ENCODE results near the gene KCNQ4.

The KCNQ4 gene

DNA sequence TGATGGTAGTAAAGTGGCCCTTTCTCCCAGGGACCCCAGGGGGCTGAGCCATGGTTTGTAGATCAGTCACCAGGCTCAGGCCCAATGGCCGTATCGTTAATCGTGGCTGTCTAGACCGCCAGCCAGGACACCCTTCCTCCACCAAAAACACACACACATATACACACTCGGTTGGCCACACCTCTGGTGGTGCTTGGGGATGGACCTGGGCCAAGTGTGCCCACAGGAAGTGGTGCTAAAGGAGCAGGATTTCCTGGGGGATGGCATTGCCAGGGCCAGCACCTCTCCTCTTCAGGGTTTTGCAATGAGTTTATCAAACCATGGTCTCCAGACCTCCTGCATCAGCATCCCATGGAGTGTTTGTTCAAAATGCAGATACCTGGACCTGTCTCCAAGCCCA, 42.4 kb downstream of the KCNQ4 start:
- Histone ChIP-seq H3K4me1 (ENCODE audit: control insufficient read depth in 1 of 2, insufficient read depth in 2 of 2, low read length in 2 of 2) (peaks cover 0 to 17% of the 10 kb centered on the region in 2 donors), H3K36me3 (ENCODE audit: control insufficient read depth in 1 of 2, insufficient read depth in 2 of 2, low read length in 2 of 2) (peaks cover 0 to 16% of the 10 kb centered on the region in 2 donors), H3K27ac (ENCODE audit: low read length) (no peak overlapping the region), H3K4me3 (ENCODE audit: low read depth in 1 of 2, low read length in 2 of 2) (no peak overlapping the region), H3K9me3 (ENCODE audit: control insufficient read depth in 1 of 2, low read length in 2 of 2) (no peaks in the 10 kb centered on the region), H3K27me3 (ENCODE audit: low read depth, low read length) (no peaks in the 10 kb centered on the region)

DNA sequence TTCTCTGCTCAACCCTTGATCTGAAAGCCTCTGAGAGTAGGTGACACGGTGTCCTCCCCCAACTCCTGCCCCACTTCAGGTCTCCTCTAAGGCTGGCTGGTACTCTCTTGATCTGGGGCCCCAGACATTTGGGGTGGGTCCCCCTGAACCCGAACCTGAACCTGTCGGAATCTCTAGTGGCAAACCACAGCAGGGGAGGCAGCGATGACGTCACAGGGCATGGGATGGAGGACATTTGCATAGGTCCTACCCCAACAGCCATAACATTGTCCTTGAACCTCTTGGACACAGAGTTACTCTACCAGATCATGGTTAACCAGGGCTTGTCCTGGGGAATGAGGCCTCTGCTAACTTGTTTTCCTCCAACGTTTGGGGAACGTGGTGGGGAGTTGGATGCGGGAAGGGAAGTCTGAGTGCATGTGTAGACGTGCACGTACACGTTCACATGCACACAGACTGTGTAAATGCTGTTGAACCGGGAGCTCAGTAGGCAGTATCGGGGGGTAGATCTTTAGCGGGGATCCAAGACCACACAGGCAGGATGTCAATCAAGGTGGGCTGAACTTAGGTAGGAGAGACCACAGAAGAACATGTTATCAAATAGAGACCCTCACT, 46.2 kb downstream of the KCNQ4 start:
- Histone ChIP-seq H3K4me3 (ENCODE audit: low read depth in 1 of 2, low read length in 2 of 2) (no peak overlapping the region), H3K27me3 (ENCODE audit: low read depth, low read length) (no peaks in the 10 kb centered on the region), H3K4me1 (ENCODE audit: control insufficient read depth in 1 of 2, insufficient read depth in 2 of 2, low read length in 2 of 2) (peaks cover 0 to 7% of the 10 kb centered on the region in 2 donors), H3K36me3 (ENCODE audit: control insufficient read depth in 1 of 2, insufficient read depth in 2 of 2, low read length in 2 of 2) (peaks cover 0 to 29% of the 10 kb centered on the region in 2 donors), H3K27ac (ENCODE audit: low read length) (no peak overlapping the region), H3K9me3 (ENCODE audit: control insufficient read depth in 1 of 2, low read length in 2 of 2) (no peaks in the 10 kb centered on the region)

- Histone ChIP-seq H3K9me3 (ENCODE audit: control insufficient read depth in 1 of 2, low read length in 2 of 2) (no peaks in the 10 kb centered on the region), H3K36me3 (ENCODE audit: control insufficient read depth in 1 of 2, insufficient read depth in 2 of 2, low read length in 2 of 2) (peaks cover 0 to 34% of the 10 kb centered on the region in 2 donors), H3K4me3 (ENCODE audit: low read depth in 1 of 2, low read length in 2 of 2) (no peak overlapping the region), H3K27me3 (ENCODE audit: low read depth, low read length) (no peaks in the 10 kb centered on the region), H3K4me1 (ENCODE audit: control insufficient read depth in 1 of 2, insufficient read depth in 2 of 2, low read length in 2 of 2) (no peaks in the 10 kb centered on the region), H3K27ac (ENCODE audit: low read length) (no peak overlapping the region)
Observed at GRCh38 chr1:40830419-40830943, 46.9 kb downstream of the KCNQ4 start.

DNA sequence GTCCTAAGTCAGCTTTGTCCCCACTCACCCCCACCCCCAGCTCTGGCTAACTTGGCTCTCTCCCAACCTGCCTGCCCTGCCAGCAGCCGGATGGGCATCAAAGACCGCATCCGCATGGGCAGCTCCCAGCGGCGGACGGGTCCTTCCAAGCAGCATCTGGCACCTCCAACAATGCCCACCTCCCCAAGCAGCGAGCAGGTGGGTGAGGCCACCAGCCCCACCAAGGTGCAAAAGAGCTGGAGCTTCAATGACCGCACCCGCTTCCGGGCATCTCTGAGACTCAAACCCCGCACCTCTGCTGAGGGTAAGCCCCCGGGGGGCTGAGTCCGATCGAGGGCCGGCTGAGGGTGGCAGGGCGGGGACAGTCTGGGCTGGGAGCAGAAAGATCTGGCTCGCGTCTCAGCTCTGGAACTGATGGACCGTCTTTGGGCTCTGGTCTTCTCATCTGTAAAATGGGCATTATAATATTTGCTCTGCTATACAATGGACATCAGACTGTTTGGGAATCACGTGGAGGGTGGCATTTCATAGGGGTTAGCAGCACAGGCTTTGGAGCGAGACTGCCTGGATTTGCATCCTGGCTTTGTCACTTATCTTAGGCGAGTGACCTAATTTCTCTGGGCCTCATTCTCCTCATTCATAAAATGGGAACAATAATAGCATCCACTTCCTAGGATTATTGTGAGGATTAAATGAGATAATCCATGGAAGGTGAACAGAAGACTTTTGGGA, 47.6 kb downstream of the KCNQ4 start:
- H3K36me3 ChIP-seq (ENCODE audit: control insufficient read depth in 1 of 2, insufficient read depth in 2 of 2, low read length in 2 of 2) = peaks cover 0 to 34% of the 10 kb centered on the region in 2 donors
- H3K9me3 ChIP-seq (ENCODE audit: control insufficient read depth in 1 of 2, low read length in 2 of 2) = no peaks in the 10 kb centered on the region
- H3K4me3 ChIP-seq (ENCODE audit: low read depth in 1 of 2, low read length in 2 of 2) = no peak overlapping the region
- no peaks in the 10 kb centered on the region for H3K27me3 ChIP-seq (ENCODE audit: low read depth, low read length)
- H3K4me1 ChIP-seq (ENCODE audit: control insufficient read depth in 1 of 2, insufficient read depth in 2 of 2, low read length in 2 of 2) = no peaks in the 10 kb centered on the region
- H3K27ac ChIP-seq (ENCODE audit: low read length) = no peak overlapping the region

DNA sequence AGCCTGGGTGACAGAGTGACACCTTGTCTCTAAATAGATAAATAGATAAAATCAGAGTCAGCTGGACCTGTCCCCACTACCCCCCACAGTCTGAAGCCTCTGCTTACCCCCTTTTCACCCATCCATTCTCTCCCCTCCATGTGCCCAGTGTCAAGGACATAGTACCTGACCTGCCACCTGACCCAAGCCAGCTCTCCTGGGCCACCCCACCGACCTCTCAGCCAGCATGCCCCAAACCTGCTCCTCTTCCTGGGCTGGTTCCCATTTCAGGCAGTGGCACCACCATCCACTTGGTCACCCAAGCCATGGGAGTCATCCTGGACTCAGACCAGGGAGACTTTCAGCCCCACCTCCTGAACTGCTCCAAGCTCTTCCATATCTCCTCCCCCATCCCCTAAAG, 50.4 kb downstream of the KCNQ4 start:
- peaks cover 0 to 41% of the 10 kb centered on the region in 2 donors for H3K36me3 ChIP-seq (ENCODE audit: control insufficient read depth in 1 of 2, insufficient read depth in 2 of 2, low read length in 2 of 2)
- H3K4me1 ChIP-seq (ENCODE audit: control insufficient read depth in 1 of 2, insufficient read depth in 2 of 2, low read length in 2 of 2) = no peaks in the 10 kb centered on the region
- no peaks in the 10 kb centered on the region for H3K27me3 ChIP-seq (ENCODE audit: low read depth, low read length)

GRCh38 chr1:40834968-40835545, 51.5 kb downstream of the KCNQ4 start:
- Histone ChIP-seq H3K27ac (ENCODE audit: low read length) (no peak overlapping the region), H3K36me3 (ENCODE audit: control insufficient read depth in 1 of 2, insufficient read depth in 2 of 2, low read length in 2 of 2) (peaks cover 0 to 48% of the 10 kb centered on the region in 2 donors), H3K4me1 (ENCODE audit: control insufficient read depth in 1 of 2, insufficient read depth in 2 of 2, low read length in 2 of 2) (no peaks in the 10 kb centered on the region), H3K4me3 (ENCODE audit: low read depth in 1 of 2, low read length in 2 of 2) (no peak overlapping the region), H3K27me3 (ENCODE audit: low read depth, low read length) (no peaks in the 10 kb centered on the region), H3K9me3 (ENCODE audit: control insufficient read depth in 1 of 2, low read length in 2 of 2) (no peaks in the 10 kb centered on the region)

More for the DNA sequence above, 50.4 kb downstream of the KCNQ4 start:
- no peak overlapping the region for H3K27ac ChIP-seq (ENCODE audit: low read length)
- no peaks in the 10 kb centered on the region for H3K9me3 ChIP-seq (ENCODE audit: control insufficient read depth in 1 of 2, low read length in 2 of 2)
- H3K4me3 ChIP-seq (ENCODE audit: low read depth in 1 of 2, low read length in 2 of 2) = no peak overlapping the region

GRCh38 chr1:40836283-40836682, 52.7 kb downstream of the KCNQ4 start:
- H3K4me3 ChIP-seq (ENCODE audit: low read depth in 1 of 2, low read length in 2 of 2) = no peak overlapping the region
- H3K36me3 ChIP-seq (ENCODE audit: control insufficient read depth in 1 of 2, insufficient read depth in 2 of 2, low read length in 2 of 2) = peaks cover 0 to 37% of the 10 kb centered on the region in 2 donors
- H3K9me3 ChIP-seq (ENCODE audit: control insufficient read depth in 1 of 2, low read length in 2 of 2) = no peaks in the 10 kb centered on the region
- no peaks in the 10 kb centered on the region for H3K27me3 ChIP-seq (ENCODE audit: low read depth, low read length)
- no peaks in the 10 kb centered on the region for H3K4me1 ChIP-seq (ENCODE audit: control insufficient read depth in 1 of 2, insufficient read depth in 2 of 2, low read length in 2 of 2)
- no peak overlapping the region for H3K27ac ChIP-seq (ENCODE audit: low read length)

GRCh38 chr1:40837601-40838000, 54.0 kb downstream of the KCNQ4 start:
- no peak overlapping the region for H3K4me3 ChIP-seq (ENCODE audit: low read depth in 1 of 2, low read length in 2 of 2)
- H3K9me3 ChIP-seq (ENCODE audit: control insufficient read depth in 1 of 2, low read length in 2 of 2) = no peaks in the 10 kb centered on the region
- H3K36me3 ChIP-seq (ENCODE audit: control insufficient read depth in 1 of 2, insufficient read depth in 2 of 2, low read length in 2 of 2) = peaks cover 0 to 36% of the 10 kb centered on the region in 2 donors

GRCh38 chr1:40838045-40838979, 54.7 kb downstream of the KCNQ4 start:
- Histone ChIP-seq H3K27me3 (ENCODE audit: low read depth, low read length) (no peaks in the 10 kb centered on the region), H3K4me1 (ENCODE audit: control insufficient read depth in 1 of 2, insufficient read depth in 2 of 2, low read length in 2 of 2) (no peaks in the 10 kb centered on the region), H3K27ac (ENCODE audit: low read length) (no peak overlapping the region), H3K9me3 (ENCODE audit: control insufficient read depth in 1 of 2, low read length in 2 of 2) (no peaks in the 10 kb centered on the region), H3K36me3 (ENCODE audit: control insufficient read depth in 1 of 2, insufficient read depth in 2 of 2, low read length in 2 of 2) (peaks cover 0 to 33% of the 10 kb centered on the region in 2 donors), H3K4me3 (ENCODE audit: low read depth in 1 of 2, low read length in 2 of 2) (no peak overlapping the region)

More at GRCh38 chr1:40837601-40838000, 54.0 kb downstream of the KCNQ4 start:
- H3K27me3 ChIP-seq (ENCODE audit: low read depth, low read length) = no peaks in the 10 kb centered on the region
- H3K4me1 ChIP-seq (ENCODE audit: control insufficient read depth in 1 of 2, insufficient read depth in 2 of 2, low read length in 2 of 2) = no peaks in the 10 kb centered on the region
- no peak overlapping the region for H3K27ac ChIP-seq (ENCODE audit: low read length)

DNA sequence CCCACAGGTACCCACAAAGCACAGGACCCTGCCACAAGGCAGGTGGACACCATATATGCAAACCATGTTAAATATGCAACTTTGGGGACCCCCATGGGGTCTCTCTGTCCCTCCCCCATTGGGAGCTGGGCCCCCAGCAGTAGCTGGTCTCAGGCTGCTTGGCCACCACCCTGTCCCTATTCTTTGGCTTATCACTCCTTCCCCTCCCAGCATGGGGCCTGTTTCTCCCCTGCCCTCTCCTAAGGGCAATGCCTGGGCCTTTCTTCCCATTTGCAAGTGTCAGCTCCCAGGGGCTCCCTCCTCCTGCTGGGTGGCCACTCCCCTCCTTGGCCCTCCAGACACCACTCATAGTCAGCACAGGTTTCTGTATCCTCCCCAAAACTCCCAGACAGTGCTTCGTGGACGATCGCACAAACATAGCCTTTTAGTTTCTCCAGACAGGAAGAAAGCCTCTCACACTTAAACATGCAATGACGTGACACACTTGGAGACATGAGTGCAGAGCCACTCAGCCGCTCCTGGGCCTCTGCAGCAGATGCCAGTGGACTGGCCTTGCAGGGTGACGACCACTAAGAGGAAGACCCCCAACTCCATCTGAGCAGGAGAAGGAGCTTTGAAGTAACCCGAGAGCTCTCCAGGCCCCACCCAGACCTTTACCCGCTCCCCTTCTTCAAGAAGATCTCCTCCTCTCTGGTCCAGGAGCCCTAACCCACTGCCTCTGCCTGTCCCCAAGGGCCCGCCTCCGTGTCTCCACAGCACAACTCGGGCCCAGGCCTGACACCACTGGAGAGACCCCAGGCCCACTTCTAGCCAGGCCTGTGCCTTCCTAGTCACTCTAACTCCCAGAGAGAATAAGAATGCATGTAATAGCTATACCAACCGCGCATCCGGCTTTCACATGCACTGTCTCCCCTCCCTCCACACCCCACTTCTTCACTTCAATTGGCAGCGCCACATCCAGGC, 55.7 kb downstream of the KCNQ4 start:
- Histone ChIP-seq H3K36me3 (ENCODE audit: control insufficient read depth in 1 of 2, insufficient read depth in 2 of 2, low read length in 2 of 2) (peaks cover 0 to 30% of the 10 kb centered on the region in 2 donors), H3K4me1 (ENCODE audit: control insufficient read depth in 1 of 2, insufficient read depth in 2 of 2, low read length in 2 of 2) (no peaks in the 10 kb centered on the region), H3K4me3 (ENCODE audit: low read depth in 1 of 2, low read length in 2 of 2) (no peak overlapping the region), H3K9me3 (ENCODE audit: control insufficient read depth in 1 of 2, low read length in 2 of 2) (no peaks in the 10 kb centered on the region), H3K27ac (ENCODE audit: low read length) (no peak overlapping the region), H3K27me3 (ENCODE audit: low read depth, low read length) (no peaks in the 10 kb centered on the region)

Measured in muscle layer of duodenum (tissue), 2 donors.